ENCODE results near the gene SHC4.

- no peak for TF ChIP-seq CTCF (IDR thresholded peaks at IDR 0.05)
- no peak for TF ChIP-seq POLR2A (IDR thresholded peaks at IDR 0.05)
Observed at GRCh38 chr15:48782911-48783310, 180.8 kb downstream of the SHC4 start.

Measured in lower leg skin (tissue), 3 donors.